GM21825 (cell line): Measurements from ENCODE around the gene PMM1.
"Not testable (repeated sequence)": the region's sequence is repeated elsewhere in the genome, so short reads cannot be mapped to it uniquely, and the experiment has no call there.

Experiments used
- ATAC-seq: cut with Tn5 transposase; IDR thresholded peaks from one replicate; pipeline ENCODE4 v1.9.1; 2021; ENCODE audit warnings: mild to moderate bottlenecking, moderate library complexity; ENCODE audit not compliant: unreplicated experiment

Gene PMM1

GRCh38 chr22:41597635-41597953 lies 8.0 kb upstream of the PMM1 start:
- no peak for ATAC-seq

GRCh38 chr22:41596776-41597634 lies 7.4 kb upstream of the PMM1 start:
- no peak for ATAC-seq

- no peak for ATAC-seq
Observed at GRCh38 chr22:41595703-41596102, 6.1 kb upstream of the PMM1 start.

- ATAC-seq: not testable (repeated sequence)
Observed at GRCh38 chr22:41593336-41593960, 3.8 kb upstream of the PMM1 start.

GRCh38 chr22:41587347-41587723 lies 2.3 kb downstream of the PMM1 start:
- no peak for ATAC-seq

GRCh38 chr22:41585898-41586297 lies 3.7 kb downstream of the PMM1 start:
- no peak for ATAC-seq

- no peak for ATAC-seq
Observed at GRCh38 chr22:41584881-41585280, 4.8 kb downstream of the PMM1 start.

GRCh38 chr22:41582694-41583093 lies 6.9 kb downstream of the PMM1 start:
- ATAC-seq: no peak

GRCh38 chr22:41579997-41580355 lies 9.7 kb downstream of the PMM1 start:
- ATAC-seq: no peak

- ATAC-seq: no peak
Observed at GRCh38 chr22:41579297-41579996, 10.2 kb downstream of the PMM1 start.

- ATAC-seq: no peak
Observed at GRCh38 chr22:41578818-41579217, 10.8 kb downstream of the PMM1 start.

GRCh38 chr22:41578114-41578513 lies 11.5 kb downstream of the PMM1 start:
- ATAC-seq: no peak

GRCh38 chr22:41576877-41577276 lies 12.8 kb downstream of the PMM1 start:
- ATAC-seq: no peak

GRCh38 chr22:41575533-41575932 lies 14.1 kb downstream of the PMM1 start:
- no peak for ATAC-seq

- no peak for ATAC-seq
Observed at GRCh38 chr22:41574847-41575381, 14.7 kb downstream of the PMM1 start.

- ATAC-seq: no peak
Observed at GRCh38 chr22:41573677-41574076, 16.0 kb downstream of the PMM1 start.

GRCh38 chr22:41572305-41572704 lies 17.3 kb downstream of the PMM1 start:
- not testable (repeated sequence) for ATAC-seq

- no peak for ATAC-seq
Observed at GRCh38 chr22:41571786-41572185, 17.9 kb downstream of the PMM1 start.

- no peak for ATAC-seq
Observed at GRCh38 chr22:41570221-41570620, 19.4 kb downstream of the PMM1 start.

- ATAC-seq: no peak
Observed at GRCh38 chr22:41568811-41569210, 20.8 kb downstream of the PMM1 start.

GRCh38 chr22:41567512-41567768 lies 22.2 kb downstream of the PMM1 start:
- no peak for ATAC-seq

- no peak for ATAC-seq
Observed at GRCh38 chr22:41565403-41566054, 24.1 kb downstream of the PMM1 start.
